T-helper 17 cell (primary cell): ENCODE data around the gene TSC22D4. TPM values are rescaled to one million over a fixed set of nuclear protein-coding genes. Genes with fewer than 3 reads are reported as not detected.

Experiments used
- ATAC-seq: fragments of 150-1000 bp; cut with Tn5 transposase; 2 replicates; pipeline ENCODE4 v1.10.0; 2021; ENCODE audit warnings: mild to moderate bottlenecking, moderate library complexity
- DNase-seq, 3 donors: peaks; one replicate each; pipeline versions ENCODE4 v3.0.0 to v3.0.0-alpha.2; 2020 to 2021
- H3K9me3 ChIP-seq: one replicate; pipeline ENCODE4 v1.7.0; 2013; ENCODE audit warnings: low read length, mild to moderate bottlenecking; ENCODE audit not compliant: control insufficient read depth, poor library complexity, severe bottlenecking
- H3K27ac Mint-ChIP-seq: one replicate; pipeline ENCODE4 v1.8.0; 2022; ENCODE audit warnings: mild to moderate bottlenecking, moderate library complexity, mixed read lengths
- H3K27me3 Mint-ChIP-seq: one replicate; pipeline ENCODE4 v1.8.0; 2022; ENCODE audit warnings: mixed read lengths
- H3K36me3 Mint-ChIP-seq: one replicate; pipeline ENCODE4 v1.8.0; 2022; ENCODE audit warnings: low read depth, mixed read lengths
- H3K4me1 Mint-ChIP-seq: one replicate; pipeline ENCODE4 v1.8.0; 2022; ENCODE audit warnings: mild to moderate bottlenecking, mixed read lengths
- H3K4me3 Mint-ChIP-seq: one replicate; pipeline ENCODE4 v1.8.0; 2022; ENCODE audit warnings: mild to moderate bottlenecking, moderate library complexity, mixed read lengths
- total RNA-seq, 4 donors: library from RNA in 2 of 4; stranded (reverse) in 2 of 4; gene quantifications; one replicate each; pipeline ENCODE4 v1.2.3 and lab custom pipeline; 2022 to 2026

Gene TSC22D4
- total RNA-seq, 2 donors from 2014 or later: 94.7 to 104 TPM

- Mint-ChIP-seq H3K4me3 (peak overlapping the region; percentile 97), H3K27ac (peak overlapping the region; percentile 89), H3K36me3 (peaks cover 10% of the 10 kb centered on the region), H3K4me1 (peaks cover 38% of the 10 kb centered on the region), H3K27me3 (no peaks in the 10 kb centered on the region)
- no peaks in the 10 kb centered on the region for H3K9me3 ChIP-seq
- ATAC-seq: no peak
- no peak for DNase-seq
Observed at GRCh38 chr7:100476101-100476780, 2.8 kb downstream of the TSC22D4 start.

- H3K9me3 ChIP-seq: no peaks in the 10 kb centered on the region
- H3K27me3 Mint-ChIP-seq: no peaks in the 10 kb centered on the region
- peaks cover 10% of the 10 kb centered on the region for H3K36me3 Mint-ChIP-seq
- ATAC-seq: no peak
- peak overlapping the region; percentile 97 for H3K4me3 Mint-ChIP-seq
- DNase-seq: no peak
- peaks cover 40% of the 10 kb centered on the region for H3K4me1 Mint-ChIP-seq
- H3K27ac Mint-ChIP-seq: peak overlapping the region; percentile 89
Observed at GRCh38 chr7:100475549-100475948, 3.5 kb downstream of the TSC22D4 start.

GRCh38 chr7:100472854-100473499 is 6.0 kb downstream of the TSC22D4 start:
- DNase-seq (peak in 1 of 3 donors; percentile 26), ATAC-seq (no peak)
- Mint-ChIP-seq H3K4me1 (peaks cover 38% of the 10 kb centered on the region), H3K36me3 (peaks cover 6% of the 10 kb centered on the region), H3K4me3 (peak overlapping the region; percentile 7), H3K27ac (peak overlapping the region; percentile 74), H3K27me3 (no peaks in the 10 kb centered on the region)
- no peaks in the 10 kb centered on the region for H3K9me3 ChIP-seq

GRCh38 chr7:100472121-100472851 is 6.7 kb downstream of the TSC22D4 start:
- Mint-ChIP-seq H3K27me3 (no peaks in the 10 kb centered on the region), H3K4me3 (no peak overlapping the region), H3K4me1 (peaks cover 37% of the 10 kb centered on the region), H3K27ac (peak overlapping the region; percentile 74), H3K36me3 (peaks cover 6% of the 10 kb centered on the region)
- no peaks in the 10 kb centered on the region for H3K9me3 ChIP-seq
- DNase-seq (no peak), ATAC-seq (no peak)

- H3K27ac Mint-ChIP-seq: peak overlapping the region; percentile 65
- H3K27me3 Mint-ChIP-seq: no peaks in the 10 kb centered on the region
Observed at GRCh38 chr7:100471021-100471420, 8.0 kb downstream of the TSC22D4 start.

GRCh38 chr7:100469227-100470044 is 9.6 kb downstream of the TSC22D4 start:
- H3K9me3 ChIP-seq: no peaks in the 10 kb centered on the region
- Mint-ChIP-seq H3K27ac (no peak overlapping the region), H3K4me3 (peak overlapping the region; percentile 47), H3K27me3 (no peaks in the 10 kb centered on the region), H3K36me3 (peaks cover 2% of the 10 kb centered on the region), H3K4me1 (peaks cover 21% of the 10 kb centered on the region)
- peak; percentile 89 for ATAC-seq
- peak; percentile 71 to 87 (median 80) for DNase-seq

More at GRCh38 chr7:100471021-100471420, 8.0 kb downstream of the TSC22D4 start:
- no peaks in the 10 kb centered on the region for H3K9me3 ChIP-seq
- DNase-seq (no peak), ATAC-seq (no peak)
- H3K36me3 Mint-ChIP-seq: peaks cover 4% of the 10 kb centered on the region
- peaks cover 30% of the 10 kb centered on the region for H3K4me1 Mint-ChIP-seq
- no peak overlapping the region for H3K4me3 Mint-ChIP-seq

GRCh38 chr7:100467638-100468373 is 11.2 kb downstream of the TSC22D4 start:
- H3K4me1 Mint-ChIP-seq: peaks cover 11% of the 10 kb centered on the region
- H3K27ac Mint-ChIP-seq: peak overlapping the region; percentile 27
- no peak overlapping the region for H3K4me3 Mint-ChIP-seq

GRCh38 chr7:100466653-100467605 is 12.1 kb downstream of the TSC22D4 start:
- Mint-ChIP-seq H3K27me3 (no peaks in the 10 kb centered on the region), H3K36me3 (no peaks in the 10 kb centered on the region), H3K4me1 (peaks cover 8% of the 10 kb centered on the region), H3K4me3 (no peak overlapping the region), H3K27ac (peak overlapping the region; percentile 27)
- no peaks in the 10 kb centered on the region for H3K9me3 ChIP-seq
- DNase-seq (no peak), ATAC-seq (no peak)

More at GRCh38 chr7:100467638-100468373, 11.2 kb downstream of the TSC22D4 start:
- H3K36me3 Mint-ChIP-seq: no peaks in the 10 kb centered on the region
- ATAC-seq (no peak), DNase-seq (no peak)
- no peaks in the 10 kb centered on the region for H3K9me3 ChIP-seq
- H3K27me3 Mint-ChIP-seq: no peaks in the 10 kb centered on the region

- no peaks in the 10 kb centered on the region for H3K9me3 ChIP-seq
- Mint-ChIP-seq H3K27me3 (no peaks in the 10 kb centered on the region), H3K27ac (peak overlapping the region; percentile 84), H3K4me1 (peaks cover 5% of the 10 kb centered on the region), H3K4me3 (no peak overlapping the region), H3K36me3 (no peaks in the 10 kb centered on the region)
- ATAC-seq (no peak), DNase-seq (no peak)
Observed at GRCh38 chr7:100465702-100466311, 13.2 kb downstream of the TSC22D4 start.

GRCh38 chr7:100465299-100465698 is 13.7 kb downstream of the TSC22D4 start:
- H3K36me3 Mint-ChIP-seq: no peaks in the 10 kb centered on the region
- peaks cover 4% of the 10 kb centered on the region for H3K4me1 Mint-ChIP-seq

GRCh38 chr7:100464791-100465190 is 14.2 kb downstream of the TSC22D4 start:
- peaks cover 2% of the 10 kb centered on the region for H3K4me1 Mint-ChIP-seq
- peak overlapping the region; percentile 84 for H3K27ac Mint-ChIP-seq
- ATAC-seq: no peak
- H3K4me3 Mint-ChIP-seq: no peak overlapping the region
- no peaks in the 10 kb centered on the region for H3K9me3 ChIP-seq
- no peak for DNase-seq
- no peaks in the 10 kb centered on the region for H3K27me3 Mint-ChIP-seq
- H3K36me3 Mint-ChIP-seq: no peaks in the 10 kb centered on the region

More at GRCh38 chr7:100465299-100465698, 13.7 kb downstream of the TSC22D4 start:
- H3K4me3 Mint-ChIP-seq: no peak overlapping the region
- no peaks in the 10 kb centered on the region for H3K27me3 Mint-ChIP-seq
- H3K27ac Mint-ChIP-seq: peak overlapping the region; percentile 84
- H3K9me3 ChIP-seq: no peaks in the 10 kb centered on the region
- ATAC-seq (no peak), DNase-seq (no peak)
